ENCODE measurements around the gene WNT6.

WNT6 gene

DNA sequence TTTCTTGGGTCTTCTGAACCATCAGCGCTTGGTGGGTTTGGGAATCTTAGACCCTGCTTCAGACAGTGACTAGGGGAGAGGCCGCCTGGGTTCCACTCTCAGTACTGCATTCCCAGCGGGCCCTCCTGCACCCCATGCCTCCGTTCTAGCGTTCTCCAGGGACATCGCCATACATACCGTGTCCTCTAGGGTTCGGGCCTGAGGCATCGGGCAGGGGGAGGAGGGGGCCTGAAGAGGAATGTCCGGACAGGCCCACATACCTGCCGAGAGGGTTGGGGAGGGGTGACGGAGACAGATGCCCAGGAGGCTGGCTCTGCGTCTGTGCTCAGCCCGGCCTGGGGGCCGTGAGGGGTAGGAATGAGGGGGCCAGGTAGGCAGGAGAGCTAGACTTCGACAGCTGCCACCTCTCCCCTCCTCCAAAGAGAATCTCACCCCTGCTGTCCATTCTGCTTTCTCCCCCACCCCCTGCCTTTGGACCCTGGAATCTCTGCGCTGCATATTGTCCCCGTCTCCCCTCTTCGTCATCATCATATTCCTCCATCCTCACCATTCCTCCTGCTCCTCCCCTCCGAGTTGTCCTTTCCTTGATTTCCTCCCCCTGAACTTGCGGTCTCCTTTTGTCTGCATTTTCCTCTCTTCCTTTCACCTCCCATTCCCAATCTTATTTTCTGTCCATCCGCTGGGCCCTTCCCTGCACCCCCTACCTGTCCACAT, 13.2 kb downstream of the WNT6 start:
- Histone ChIP-seq H3K4me3 (ENCODE audit: low read length) (no peak overlapping the region), H3K36me3 (ENCODE audit: control insufficient read depth, low read depth, low read length) (no peaks in the 10 kb centered on the region), H3K27ac (ENCODE audit: low read length) (no peak overlapping the region), H3K9me3 (ENCODE audit: control insufficient read depth, low read depth, low read length) (no peaks in the 10 kb centered on the region), H3K9ac (ENCODE audit: low read length) (no peak overlapping the region), H3K27me3 (ENCODE audit: control insufficient read depth, insufficient read depth, low read length) (peaks cover 100% of the 10 kb centered on the region), H3K4me1 (ENCODE audit: control insufficient read depth, low read depth, low read length) (no peaks in the 10 kb centered on the region)

DNA sequence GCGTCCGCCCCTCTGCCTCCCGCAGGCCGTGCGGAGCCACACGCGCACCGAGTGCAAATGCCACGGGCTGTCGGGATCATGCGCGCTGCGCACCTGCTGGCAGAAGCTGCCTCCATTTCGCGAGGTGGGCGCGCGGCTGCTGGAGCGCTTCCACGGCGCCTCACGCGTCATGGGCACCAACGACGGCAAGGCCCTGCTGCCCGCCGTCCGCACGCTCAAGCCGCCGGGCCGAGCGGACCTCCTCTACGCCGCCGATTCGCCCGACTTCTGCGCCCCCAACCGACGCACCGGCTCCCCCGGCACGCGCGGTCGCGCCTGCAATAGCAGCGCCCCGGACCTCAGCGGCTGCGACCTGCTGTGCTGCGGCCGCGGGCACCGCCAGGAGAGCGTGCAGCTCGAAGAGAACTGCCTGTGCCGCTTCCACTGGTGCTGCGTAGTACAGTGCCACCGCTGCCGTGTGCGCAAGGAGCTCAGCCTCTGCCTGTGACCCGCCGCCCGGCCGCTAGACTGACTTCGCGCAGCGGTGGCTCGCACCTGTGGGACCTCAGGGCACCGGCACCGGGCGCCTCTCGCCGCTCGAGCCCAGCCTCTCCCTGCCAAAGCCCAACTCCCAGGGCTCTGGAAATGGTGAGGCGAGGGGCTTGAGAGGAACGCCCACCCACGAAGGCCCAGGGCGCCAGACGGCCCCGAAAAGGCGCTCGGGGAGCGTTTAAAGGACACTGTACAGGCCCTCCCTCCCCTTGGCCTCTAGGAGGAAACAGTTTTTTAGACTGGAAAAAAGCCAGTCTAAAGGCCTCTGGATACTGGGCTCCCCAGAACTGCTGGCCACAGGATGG, 14.0 kb downstream of the WNT6 start:
- Histone ChIP-seq H3K9ac (ENCODE audit: low read length) (no peak overlapping the region), H3K27ac (ENCODE audit: low read length) (no peak overlapping the region), H3K4me1 (ENCODE audit: control insufficient read depth, low read depth, low read length) (no peaks in the 10 kb centered on the region), H3K4me3 (ENCODE audit: low read length) (no peak overlapping the region), H3K36me3 (ENCODE audit: control insufficient read depth, low read depth, low read length) (no peaks in the 10 kb centered on the region), H3K9me3 (ENCODE audit: control insufficient read depth, low read depth, low read length) (no peaks in the 10 kb centered on the region), H3K27me3 (ENCODE audit: control insufficient read depth, insufficient read depth, low read length) (peaks cover 100% of the 10 kb centered on the region)

DNA sequence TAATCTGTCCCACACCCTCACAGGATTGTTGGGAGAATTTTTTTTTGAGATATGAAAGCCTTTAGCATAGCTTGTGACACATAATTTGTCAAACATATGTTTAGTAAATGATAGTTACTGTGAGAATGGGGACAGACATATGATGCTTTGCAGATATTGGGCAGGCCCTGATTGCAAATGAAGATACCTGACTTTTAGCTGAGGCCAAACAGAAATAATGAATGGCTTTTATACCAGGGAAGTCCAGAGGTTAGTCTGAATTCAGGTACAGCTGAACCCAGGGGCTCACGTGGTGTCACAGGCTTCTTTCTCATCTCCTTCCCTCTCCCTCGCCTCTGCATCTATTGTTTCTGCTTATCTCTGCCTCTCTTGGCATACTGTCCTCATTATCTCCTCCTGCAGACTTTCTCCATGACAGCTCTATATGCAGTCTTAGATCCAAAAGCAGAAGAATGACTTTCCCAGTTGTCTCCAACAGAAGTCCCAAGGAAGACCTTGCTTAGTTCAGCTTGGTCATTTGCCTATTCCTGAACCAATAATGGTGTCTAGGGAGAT, 16.2 kb downstream of the WNT6 start:
- Histone ChIP-seq H3K27ac (ENCODE audit: low read length) (no peak overlapping the region), H3K9ac (ENCODE audit: low read length) (no peak overlapping the region), H3K9me3 (ENCODE audit: control insufficient read depth, low read depth, low read length) (no peaks in the 10 kb centered on the region), H3K4me3 (ENCODE audit: low read length) (no peak overlapping the region), H3K36me3 (ENCODE audit: control insufficient read depth, low read depth, low read length) (no peaks in the 10 kb centered on the region), H3K4me1 (ENCODE audit: control insufficient read depth, low read depth, low read length) (peaks cover 4% of the 10 kb centered on the region), H3K27me3 (ENCODE audit: control insufficient read depth, insufficient read depth, low read length) (peaks cover 100% of the 10 kb centered on the region)

DNA sequence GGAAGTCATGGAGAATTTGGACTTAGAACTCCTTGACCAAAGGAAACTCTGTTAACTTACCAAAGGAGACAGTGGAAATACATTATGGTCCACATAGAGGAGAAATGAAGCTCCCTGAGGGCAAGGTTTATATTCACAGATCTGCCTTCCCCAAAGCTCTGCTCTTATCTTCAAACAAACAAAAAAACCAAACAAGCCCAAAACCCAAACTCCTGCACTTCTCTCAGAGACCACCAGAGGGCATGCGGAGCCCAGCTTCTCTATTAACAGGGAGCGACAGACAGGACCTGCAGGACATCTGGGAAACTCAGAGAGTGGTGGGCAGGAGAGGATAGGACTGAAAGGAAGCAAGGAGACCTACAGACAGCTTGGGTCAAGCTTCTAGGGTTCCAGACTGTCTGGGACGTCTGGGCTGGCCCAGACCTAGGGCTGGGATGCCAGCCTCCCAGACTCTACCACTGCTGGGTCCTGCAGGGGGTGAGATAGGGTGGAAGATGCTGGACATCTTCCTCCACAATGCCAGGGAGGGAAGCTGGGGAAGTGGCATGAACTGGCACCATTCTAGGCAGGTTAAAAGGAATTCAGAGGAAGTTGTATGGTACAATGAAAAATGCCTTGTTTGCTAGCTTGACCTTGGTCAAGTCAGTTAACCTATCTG, 17.1 kb downstream of the WNT6 start:
- no peaks in the 10 kb centered on the region for H3K9me3 ChIP-seq (ENCODE audit: control insufficient read depth, low read depth, low read length)
- H3K27ac ChIP-seq (ENCODE audit: low read length), result no peak overlapping the region
- H3K4me1 ChIP-seq (ENCODE audit: control insufficient read depth, low read depth, low read length), result peaks cover 4% of the 10 kb centered on the region

DNA sequence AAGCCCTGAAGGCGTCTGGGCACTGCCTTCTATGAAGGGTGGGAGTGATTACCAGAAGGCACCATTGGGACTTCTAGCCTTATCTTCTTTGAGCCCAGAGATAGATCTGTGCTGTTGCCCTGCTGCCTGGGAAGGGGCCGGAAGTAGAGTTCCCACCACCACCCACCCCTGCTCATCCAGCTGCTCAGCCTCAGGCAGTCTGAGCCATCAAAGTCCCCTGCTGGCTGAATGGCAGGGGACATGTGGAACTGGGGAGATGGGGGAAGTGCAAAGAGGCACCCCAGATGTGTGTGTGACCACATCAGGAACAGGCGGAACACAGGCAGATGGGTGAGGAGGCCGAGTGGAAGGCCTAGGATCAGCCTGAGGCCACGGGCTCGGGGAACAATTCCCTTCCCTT, 17.7 kb downstream of the WNT6 start:
- H3K9ac ChIP-seq (ENCODE audit: low read length), result no peak overlapping the region
- peaks cover 100% of the 10 kb centered on the region for H3K27me3 ChIP-seq (ENCODE audit: control insufficient read depth, insufficient read depth, low read length)
- peaks cover 4% of the 10 kb centered on the region for H3K4me1 ChIP-seq (ENCODE audit: control insufficient read depth, low read depth, low read length)
- no peak overlapping the region for H3K4me3 ChIP-seq (ENCODE audit: low read length)
- H3K27ac ChIP-seq (ENCODE audit: low read length), result no peak overlapping the region
- no peaks in the 10 kb centered on the region for H3K9me3 ChIP-seq (ENCODE audit: control insufficient read depth, low read depth, low read length)
- H3K36me3 ChIP-seq (ENCODE audit: control insufficient read depth, low read depth, low read length), result no peaks in the 10 kb centered on the region

More for the DNA sequence above, 17.1 kb downstream of the WNT6 start:
- no peaks in the 10 kb centered on the region for H3K36me3 ChIP-seq (ENCODE audit: control insufficient read depth, low read depth, low read length)
- H3K27me3 ChIP-seq (ENCODE audit: control insufficient read depth, insufficient read depth, low read length), result peaks cover 100% of the 10 kb centered on the region
- no peak overlapping the region for H3K4me3 ChIP-seq (ENCODE audit: low read length)
- H3K9ac ChIP-seq (ENCODE audit: low read length), result no peak overlapping the region

DNA sequence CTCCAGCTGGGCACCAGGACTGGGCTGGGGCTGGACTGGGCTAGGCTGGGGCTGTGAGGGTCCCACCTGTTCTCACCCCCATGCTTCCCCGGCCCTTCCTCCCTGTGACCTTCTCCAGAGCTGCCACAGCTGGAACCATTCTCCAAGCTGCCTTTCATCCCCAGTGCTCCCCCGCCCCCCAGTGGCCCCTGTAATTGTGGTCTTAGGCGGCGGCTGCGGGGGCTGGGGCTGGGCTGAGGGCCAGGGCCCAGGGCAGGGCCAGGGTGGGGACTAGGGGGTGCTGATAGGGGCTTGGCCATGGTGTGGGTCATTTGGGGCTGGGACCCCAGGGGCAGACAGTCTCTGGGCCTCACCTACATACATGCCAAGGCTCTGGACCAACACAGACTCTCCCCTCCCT, 18.3 kb downstream of the WNT6 start:
- H3K4me3 ChIP-seq (ENCODE audit: low read length), result no peak overlapping the region
- no peaks in the 10 kb centered on the region for H3K36me3 ChIP-seq (ENCODE audit: control insufficient read depth, low read depth, low read length)
- H3K9ac ChIP-seq (ENCODE audit: low read length), result no peak overlapping the region
- no peaks in the 10 kb centered on the region for H3K9me3 ChIP-seq (ENCODE audit: control insufficient read depth, low read depth, low read length)
- no peak overlapping the region for H3K27ac ChIP-seq (ENCODE audit: low read length)
- peaks cover 100% of the 10 kb centered on the region for H3K27me3 ChIP-seq (ENCODE audit: control insufficient read depth, insufficient read depth, low read length)
- peaks cover 4% of the 10 kb centered on the region for H3K4me1 ChIP-seq (ENCODE audit: control insufficient read depth, low read depth, low read length)

DNA sequence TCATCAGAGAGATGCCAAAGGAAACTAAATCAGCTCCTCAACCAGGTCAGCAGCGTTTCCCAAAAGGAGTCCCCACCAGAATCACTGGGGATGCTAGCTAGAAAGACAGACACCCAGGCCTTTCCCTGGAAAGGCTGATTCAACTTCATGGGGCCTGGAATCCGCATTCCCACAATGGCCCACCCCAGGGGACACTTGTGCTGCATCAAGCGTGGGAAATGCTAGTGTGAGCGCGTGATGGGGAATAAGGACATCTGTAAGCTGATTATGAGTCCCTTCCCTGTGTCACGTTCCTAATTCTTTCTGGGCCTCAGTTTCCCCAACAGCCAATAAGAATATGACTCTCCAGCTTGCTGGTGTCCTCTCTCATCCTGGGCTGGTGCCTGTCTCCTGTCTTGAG, 18.9 kb downstream of the WNT6 start:
- H3K9me3 ChIP-seq (ENCODE audit: control insufficient read depth, low read depth, low read length), result no peaks in the 10 kb centered on the region
- peaks cover 99% of the 10 kb centered on the region for H3K27me3 ChIP-seq (ENCODE audit: control insufficient read depth, insufficient read depth, low read length)
- H3K4me3 ChIP-seq (ENCODE audit: low read length), result no peak overlapping the region
- no peaks in the 10 kb centered on the region for H3K36me3 ChIP-seq (ENCODE audit: control insufficient read depth, low read depth, low read length)
- no peak overlapping the region for H3K9ac ChIP-seq (ENCODE audit: low read length)
- H3K4me1 ChIP-seq (ENCODE audit: control insufficient read depth, low read depth, low read length), result peaks cover 4% of the 10 kb centered on the region
- H3K27ac ChIP-seq (ENCODE audit: low read length), result no peak overlapping the region

DNA sequence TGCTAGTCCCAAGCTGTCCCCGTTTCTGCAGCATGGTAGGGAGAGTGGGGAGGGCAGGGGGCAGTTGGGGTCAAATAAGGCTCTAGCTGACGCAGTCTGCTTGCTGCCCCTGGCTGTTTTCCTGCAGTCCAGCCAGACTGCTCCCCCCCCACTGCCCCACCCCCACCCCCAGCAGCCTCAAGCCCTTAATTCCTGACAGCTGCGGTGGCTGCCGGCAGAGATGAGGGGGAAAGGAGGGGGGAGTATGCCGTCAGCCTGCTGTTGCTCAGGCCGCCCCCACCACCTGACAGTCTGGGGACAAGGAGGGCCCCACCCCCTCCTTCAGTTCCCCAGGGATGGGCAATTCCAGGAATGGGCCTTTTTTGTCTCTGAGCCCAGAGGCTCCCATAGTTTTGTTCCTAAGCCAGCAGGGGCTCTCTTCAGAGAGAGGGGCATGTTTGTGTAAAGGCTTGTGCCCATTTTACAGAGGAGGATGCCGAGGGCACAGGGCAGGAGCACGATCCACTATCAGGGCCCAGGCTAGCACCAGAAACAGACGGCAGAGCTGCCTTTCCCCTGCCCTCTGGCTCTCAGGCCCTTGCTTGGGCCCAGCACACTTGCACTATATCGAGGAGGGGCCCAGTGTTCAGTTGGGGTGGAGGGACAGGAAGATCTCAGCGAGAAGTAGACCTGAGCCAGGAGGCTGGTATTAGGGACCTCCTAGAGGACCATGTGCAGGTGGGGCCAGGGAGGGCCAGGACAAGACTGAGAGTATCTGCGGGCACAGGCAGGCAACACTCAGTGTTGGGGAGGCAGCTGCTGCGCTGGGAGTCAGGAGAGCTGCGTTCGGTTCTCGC, 19.5 kb downstream of the WNT6 start:
- no peak overlapping the region for H3K27ac ChIP-seq (ENCODE audit: low read length)
- peaks cover 98% of the 10 kb centered on the region for H3K27me3 ChIP-seq (ENCODE audit: control insufficient read depth, insufficient read depth, low read length)
- peaks cover 4% of the 10 kb centered on the region for H3K4me1 ChIP-seq (ENCODE audit: control insufficient read depth, low read depth, low read length)
- no peak overlapping the region for H3K4me3 ChIP-seq (ENCODE audit: low read length)
- no peak overlapping the region for H3K9ac ChIP-seq (ENCODE audit: low read length)
- no peaks in the 10 kb centered on the region for H3K9me3 ChIP-seq (ENCODE audit: control insufficient read depth, low read depth, low read length)
- H3K36me3 ChIP-seq (ENCODE audit: control insufficient read depth, low read depth, low read length), result no peaks in the 10 kb centered on the region

DNA sequence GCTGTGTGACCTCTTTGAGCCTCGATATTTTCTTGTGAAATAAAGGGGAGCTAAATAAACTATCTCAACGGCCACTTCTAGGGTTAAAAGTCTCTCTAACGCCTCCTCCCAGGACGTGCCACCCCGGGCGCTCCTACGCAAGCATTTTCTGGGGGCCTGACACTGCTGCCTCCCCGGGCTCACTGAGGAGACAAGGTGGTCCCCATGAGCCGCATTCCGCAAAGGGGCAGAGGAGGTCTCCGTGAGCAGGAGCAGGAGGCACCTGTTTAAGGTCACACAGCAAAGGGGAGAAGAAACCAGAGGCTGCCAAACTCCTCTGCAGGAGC, 20.1 kb downstream of the WNT6 start:
- Histone ChIP-seq H3K4me3 (ENCODE audit: low read length) (no peak overlapping the region), H3K27ac (ENCODE audit: low read length) (no peak overlapping the region), H3K36me3 (ENCODE audit: control insufficient read depth, low read depth, low read length) (no peaks in the 10 kb centered on the region), H3K27me3 (ENCODE audit: control insufficient read depth, insufficient read depth, low read length) (peaks cover 98% of the 10 kb centered on the region), H3K9ac (ENCODE audit: low read length) (no peak overlapping the region), H3K9me3 (ENCODE audit: control insufficient read depth, low read depth, low read length) (no peaks in the 10 kb centered on the region), H3K4me1 (ENCODE audit: control insufficient read depth, low read depth, low read length) (peaks cover 4% of the 10 kb centered on the region)

DNA sequence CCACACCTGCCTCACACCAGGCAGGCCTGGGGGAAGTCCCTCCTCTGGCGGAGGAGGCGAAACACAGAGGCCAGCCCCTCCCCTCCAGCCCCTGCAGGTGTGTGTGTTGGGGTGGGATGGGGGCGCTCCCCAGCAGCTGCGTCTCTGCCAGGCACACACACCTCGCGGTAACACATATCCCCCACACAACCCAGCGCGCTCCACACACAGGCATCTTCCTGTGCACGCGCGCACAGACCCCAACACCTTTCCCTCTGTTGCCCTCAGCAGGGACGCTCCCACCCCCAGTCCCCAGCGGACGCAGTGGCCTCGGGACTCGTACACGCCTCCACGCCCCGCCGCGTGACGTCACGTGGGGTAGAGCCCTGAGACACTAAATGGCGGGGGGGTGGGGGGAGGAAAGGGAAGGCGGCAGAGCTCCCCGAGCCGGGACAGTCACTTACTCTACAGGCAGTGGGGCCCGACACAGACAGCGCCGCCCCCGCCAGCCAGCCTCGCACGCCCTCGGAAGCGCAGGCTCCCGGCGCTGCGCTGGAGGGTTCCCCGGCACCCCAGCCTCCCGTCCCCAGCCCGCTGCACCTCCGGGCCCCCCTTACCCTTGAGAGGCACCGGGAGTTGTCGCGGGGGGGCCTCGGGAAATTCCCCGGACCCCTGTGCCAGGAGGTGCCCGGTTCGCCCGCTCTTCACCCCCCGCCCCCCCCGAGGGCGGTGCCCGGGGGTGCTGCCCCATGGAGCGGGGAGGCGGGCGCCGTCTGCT, 20.7 kb downstream of the WNT6 start, which contains the start of gene WNT10A:
Gene WNT10A (plus strand): TSS at position 751 of the 757 bp plus-strand sequence. CDS start 144 bp downstream, outside the sequence.
- Histone ChIP-seq H3K27me3 (ENCODE audit: control insufficient read depth, insufficient read depth, low read length) (peaks cover 98% of the 10 kb centered on the region), H3K4me3 (ENCODE audit: low read length) (no peak within 1 kb of the TSS), H3K9ac (ENCODE audit: low read length) (no peak within 1 kb of the TSS), H3K9me3 (ENCODE audit: control insufficient read depth, low read depth, low read length) (no peaks in the 10 kb centered on the region), H3K27ac (ENCODE audit: low read length) (no peak within 1 kb of the TSS), H3K36me3 (ENCODE audit: control insufficient read depth, low read depth, low read length) (no peaks in the 10 kb centered on the region), H3K4me1 (ENCODE audit: control insufficient read depth, low read depth, low read length) (peaks cover 4% of the 10 kb centered on the region)
